Neutrophil (primary cell): ENCODE measurements around the gene CERK.

Experiments
- H3K27ac ChIP-seq: fragments of 200-600 bp; sonication (generic); 2 replicates; pipeline ENCODE4 v1.5.1; 2016; ENCODE audit warnings: mild to moderate bottlenecking, moderate library complexity
- H3K27me3 ChIP-seq: fragments of 200-600 bp; sonication (generic); 2 replicates; pipeline ENCODE4 v1.6.0; 2016; ENCODE audit warnings: mild to moderate bottlenecking
- H3K36me3 ChIP-seq: fragments of 200-600 bp; sonication (generic); 2 replicates; pipeline ENCODE4 v1.5.1; 2017
- H3K4me1 ChIP-seq, 2 experiments: fragments of 200-600 bp in 1 of 2; sonication (generic) in 1 of 2; 1 replicate in 1 of 2; 2 replicates in 1 of 2; pipeline versions ENCODE4 v1.5.1 to v1.6.1; 2013 to 2016; ENCODE audit warnings: low read depth in 1 of 2, low read length in 1 of 2, mild to moderate bottlenecking in 1 of 2, moderate library complexity in 1 of 2; ENCODE audit not compliant: control insufficient read depth in 1 of 2, insufficient read depth in 1 of 2
- H3K4me3 ChIP-seq, 2 experiments: fragments of 200-600 bp in 1 of 2; sonication (generic) in 1 of 2; 1 replicate in 1 of 2; 2 replicates in 1 of 2; pipeline ENCODE4 v1.5.1; 2013 to 2016; ENCODE audit warnings: low read depth in 1 of 2, low read length in 1 of 2, mild to moderate bottlenecking in 1 of 2, moderate library complexity in 1 of 2
- H3K9me3 ChIP-seq: fragments of 200-600 bp; sonication (generic); 2 replicates; pipeline ENCODE4 v1.5.1; 2016
- CTCF ChIP-seq: fragments of 200-600 bp; sonication (generic); IDR thresholded peaks from 2 replicates; pipeline ENCODE4 v1.5.1; 2016; ENCODE audit warnings: antibody characterized with exemption

The CERK gene

GRCh38 chr22:46674906-46675305 is 63.1 kb downstream of the CERK start:
- H3K27me3 ChIP-seq: no peaks in the 10 kb centered on the region
- H3K4me3 ChIP-seq: no peak overlapping the region
- no peaks in the 10 kb centered on the region for H3K9me3 ChIP-seq
- H3K27ac ChIP-seq: no peak overlapping the region
- peaks cover 15 to 16% of the 10 kb centered on the region in 2 experiments for H3K4me1 ChIP-seq
- H3K36me3 ChIP-seq: peaks cover 79% of the 10 kb centered on the region
- TF ChIP-seq CTCF: no peak

- Histone ChIP-seq H3K4me3 (peak overlapping the region; percentile 41 to 43), H3K9me3 (no peaks in the 10 kb centered on the region), H3K4me1 (peaks cover 15 to 16% of the 10 kb centered on the region in 2 experiments), H3K36me3 (peaks cover 79% of the 10 kb centered on the region), H3K27me3 (no peaks in the 10 kb centered on the region), H3K27ac (peak overlapping the region; percentile 45)
- TF ChIP-seq CTCF: no peak
These were observed 63.7 kb downstream of the CERK start for GRCh38 chr22:46674367-46674781.

- H3K36me3 ChIP-seq: peaks cover 80% of the 10 kb centered on the region
- no peaks in the 10 kb centered on the region for H3K27me3 ChIP-seq
- peak overlapping the region; percentile 45 for H3K27ac ChIP-seq
- TF ChIP-seq CTCF: no peak
- no peak overlapping the region for H3K4me3 ChIP-seq
- no peaks in the 10 kb centered on the region for H3K9me3 ChIP-seq
- peaks cover 15 to 16% of the 10 kb centered on the region in 2 experiments for H3K4me1 ChIP-seq
These were observed 64.3 kb downstream of the CERK start for GRCh38 chr22:46673662-46674236.

- no peaks in the 10 kb centered on the region for H3K9me3 ChIP-seq
- peaks cover 81% of the 10 kb centered on the region for H3K36me3 ChIP-seq
- H3K4me1 ChIP-seq: peaks cover 15 to 16% of the 10 kb centered on the region in 2 experiments
- H3K27ac ChIP-seq: no peak overlapping the region
- H3K27me3 ChIP-seq: no peaks in the 10 kb centered on the region
- H3K4me3 ChIP-seq: no peak overlapping the region
- TF ChIP-seq CTCF: no peak
These were observed 64.8 kb downstream of the CERK start for GRCh38 chr22:46673205-46673604.

- H3K4me1 ChIP-seq: peaks cover 15 to 16% of the 10 kb centered on the region in 2 experiments
- H3K27me3 ChIP-seq: no peaks in the 10 kb centered on the region
- H3K36me3 ChIP-seq: peaks cover 81% of the 10 kb centered on the region
- no peaks in the 10 kb centered on the region for H3K9me3 ChIP-seq
- H3K4me3 ChIP-seq: no peak overlapping the region
- TF ChIP-seq CTCF: no peak
- H3K27ac ChIP-seq: no peak overlapping the region
These were observed 65.3 kb downstream of the CERK start for GRCh38 chr22:46672731-46673130.
